Measurements from ENCODE around the gene TRIM7.

TRIM7 gene

DNA sequence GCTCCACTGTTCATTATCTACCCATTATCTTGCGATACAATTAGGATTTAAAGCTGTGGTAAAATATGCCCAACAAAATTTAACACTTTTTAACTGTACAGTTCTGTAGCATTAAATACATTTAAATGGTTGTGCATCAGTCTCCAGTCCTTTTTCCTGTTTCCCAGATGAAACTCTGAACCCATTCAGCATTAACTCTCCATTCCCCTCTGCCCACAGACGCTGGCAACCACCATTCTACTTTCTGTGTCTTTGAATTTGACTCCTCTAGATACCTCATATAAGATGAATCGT is 2.9 kb upstream of the TRIM7 start:
- Histone ChIP-seq H3K36me3 (ENCODE audit: insufficient read depth, insufficient read length, low read length) (no peaks in the 10 kb centered on the region), H3K27me3 (ENCODE audit: insufficient read depth, insufficient read length) (peaks cover 37% of the 10 kb centered on the region), H3K4me3 (ENCODE audit: insufficient read length, low read depth) (no peak overlapping the region), H3K9me3 (ENCODE audit: insufficient read depth, low read length) (no peaks in the 10 kb centered on the region), H3K4me1 (ENCODE audit: insufficient read depth, insufficient read length) (no peaks in the 10 kb centered on the region), H3K9ac (ENCODE audit: insufficient read length, low read depth) (no peak overlapping the region)
- DNase-seq (ENCODE audit: low read depth, low spot score) = no peak
- no peak for TF ChIP-seq YY1 (IDR thresholded peaks at IDR 0.05; ENCODE audit: insufficient read depth, insufficient read length)
- TF ChIP-seq SUZ12 (IDR thresholded peaks at IDR 0.05; ENCODE audit: extremely low read depth, insufficient read depth, insufficient read length) = no peak
- no peak for TF ChIP-seq ZNF274 (IDR thresholded peaks at IDR 0.05; ENCODE audit: low read depth, low read length)

- no peak for TF ChIP-seq SUZ12 (IDR thresholded peaks at IDR 0.05; ENCODE audit: extremely low read depth, insufficient read depth, insufficient read length)
- no peak for TF ChIP-seq YY1 (IDR thresholded peaks at IDR 0.05; ENCODE audit: insufficient read depth, insufficient read length)
- TF ChIP-seq ZNF274 (IDR thresholded peaks at IDR 0.05; ENCODE audit: low read depth, low read length) = no peak
- no peak for DNase-seq (ENCODE audit: low read depth, low spot score)
- H3K9ac ChIP-seq (ENCODE audit: insufficient read length, low read depth) = peak overlapping the region; percentile 83
- H3K27me3 ChIP-seq (ENCODE audit: insufficient read depth, insufficient read length) = peaks cover 39% of the 10 kb centered on the region
- no peaks in the 10 kb centered on the region for H3K9me3 ChIP-seq (ENCODE audit: insufficient read depth, low read length)
- no peaks in the 10 kb centered on the region for H3K4me1 ChIP-seq (ENCODE audit: insufficient read depth, insufficient read length)
- peak overlapping the region; percentile 83 for H3K4me3 ChIP-seq (ENCODE audit: insufficient read length, low read depth)
- no peaks in the 10 kb centered on the region for H3K36me3 ChIP-seq (ENCODE audit: insufficient read depth, insufficient read length, low read length)
Observed at GRCh38 chr5:181207214-181207959, 2.4 kb upstream of the TRIM7 start.

GRCh38 chr5:181205761-181206649 is 1.0 kb upstream of the TRIM7 start:
- peak overlapping the region; percentile 83 for H3K4me3 ChIP-seq (ENCODE audit: insufficient read length, low read depth)
- no peaks in the 10 kb centered on the region for H3K36me3 ChIP-seq (ENCODE audit: insufficient read depth, insufficient read length, low read length)
- H3K4me1 ChIP-seq (ENCODE audit: insufficient read depth, insufficient read length) = no peaks in the 10 kb centered on the region
- H3K9ac ChIP-seq (ENCODE audit: insufficient read length, low read depth) = peak overlapping the region; percentile 64
- H3K27me3 ChIP-seq (ENCODE audit: insufficient read depth, insufficient read length) = peaks cover 42% of the 10 kb centered on the region
- TF ChIP-seq YY1 (IDR thresholded peaks at IDR 0.05; ENCODE audit: insufficient read depth, insufficient read length) (no peak), ZNF274 (IDR thresholded peaks at IDR 0.05; ENCODE audit: low read depth, low read length) (no peak), SUZ12 (IDR thresholded peaks at IDR 0.05; ENCODE audit: extremely low read depth, insufficient read depth, insufficient read length) (no peak)
- no peaks in the 10 kb centered on the region for H3K9me3 ChIP-seq (ENCODE audit: insufficient read depth, low read length)
- DNase-seq (ENCODE audit: low read depth, low spot score) = no peak

DNA sequence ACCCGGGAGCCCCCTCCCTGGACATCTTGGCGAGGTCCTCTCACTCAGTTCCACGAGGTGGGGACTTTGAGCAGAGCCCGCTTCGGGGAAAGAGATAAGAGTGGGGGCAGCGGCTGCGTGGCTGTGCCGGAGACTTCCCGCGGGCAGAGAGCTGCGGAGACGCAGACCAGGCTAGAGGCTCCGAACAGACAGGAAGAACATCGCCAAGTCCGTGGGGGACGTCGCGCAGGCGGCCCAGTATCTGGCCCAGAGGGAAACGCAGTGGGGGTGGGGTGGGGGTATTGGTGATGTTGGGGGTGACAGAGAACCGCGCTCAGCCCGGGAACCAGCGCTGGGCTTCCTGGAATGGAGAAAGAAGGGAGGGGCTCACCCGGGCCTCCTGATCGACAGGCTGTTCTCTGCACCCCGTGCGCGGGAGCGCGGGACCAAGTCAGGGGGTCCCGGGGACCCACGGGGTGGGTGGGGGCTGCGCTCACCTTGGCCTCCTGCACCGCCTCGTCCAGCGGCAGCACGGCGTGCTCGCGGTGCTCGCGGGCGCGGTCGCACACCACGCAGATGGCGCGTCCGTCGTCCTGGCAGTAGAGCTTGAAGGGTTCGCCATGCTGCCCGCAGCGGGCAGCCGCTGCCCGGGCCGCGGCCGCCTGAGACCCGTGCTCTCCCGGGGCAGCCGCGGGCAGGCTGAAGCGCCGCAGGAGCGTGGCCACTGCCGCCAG is 727 bp downstream of the TRIM7 start:
- no peak for TF ChIP-seq YY1 (IDR thresholded peaks at IDR 0.05; ENCODE audit: insufficient read depth, insufficient read length)
- TF ChIP-seq ZNF274 (IDR thresholded peaks at IDR 0.05; ENCODE audit: low read depth, low read length) = no peak
- no peak for TF ChIP-seq SUZ12 (IDR thresholded peaks at IDR 0.05; ENCODE audit: extremely low read depth, insufficient read depth, insufficient read length)
- Histone ChIP-seq H3K4me3 (ENCODE audit: insufficient read length, low read depth) (peak overlapping the region; percentile 83), H3K9ac (ENCODE audit: insufficient read length, low read depth) (peak overlapping the region; percentile 61), H3K4me1 (ENCODE audit: insufficient read depth, insufficient read length) (peaks cover 5% of the 10 kb centered on the region), H3K27me3 (ENCODE audit: insufficient read depth, insufficient read length) (peaks cover 45% of the 10 kb centered on the region), H3K9me3 (ENCODE audit: insufficient read depth, low read length) (no peaks in the 10 kb centered on the region), H3K36me3 (ENCODE audit: insufficient read depth, insufficient read length, low read length) (no peaks in the 10 kb centered on the region)
- no peak for DNase-seq (ENCODE audit: low read depth, low spot score)

DNA sequence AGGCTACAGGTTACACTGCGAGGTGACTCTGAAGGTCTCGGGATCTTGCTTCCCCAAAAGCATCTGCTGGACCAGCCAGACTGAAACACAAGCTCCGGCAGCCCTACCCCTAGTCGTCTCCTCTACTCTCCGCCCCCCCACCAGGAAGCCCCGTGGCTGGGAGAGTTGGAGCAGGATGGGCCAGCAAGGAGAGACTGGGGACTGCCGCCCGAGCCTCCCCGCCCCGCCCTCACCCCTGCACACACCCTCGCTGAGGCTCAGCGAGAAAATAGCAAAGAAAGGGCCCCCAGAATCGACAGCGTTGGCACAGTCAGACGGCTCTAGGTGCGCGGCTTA is 1.3 kb downstream of the TRIM7 start:
- H3K4me3 ChIP-seq (ENCODE audit: insufficient read length, low read depth) = peak overlapping the region; percentile 83
- H3K9me3 ChIP-seq (ENCODE audit: insufficient read depth, low read length) = no peaks in the 10 kb centered on the region
- peaks cover 45% of the 10 kb centered on the region for H3K27me3 ChIP-seq (ENCODE audit: insufficient read depth, insufficient read length)
- no peak overlapping the region for H3K9ac ChIP-seq (ENCODE audit: insufficient read length, low read depth)
- H3K4me1 ChIP-seq (ENCODE audit: insufficient read depth, insufficient read length) = peaks cover 5% of the 10 kb centered on the region
- no peak for TF ChIP-seq ZNF274 (IDR thresholded peaks at IDR 0.05; ENCODE audit: low read depth, low read length)
- no peak for TF ChIP-seq SUZ12 (IDR thresholded peaks at IDR 0.05; ENCODE audit: extremely low read depth, insufficient read depth, insufficient read length)
- TF ChIP-seq YY1 (IDR thresholded peaks at IDR 0.05; ENCODE audit: insufficient read depth, insufficient read length) = no peak
- no peaks in the 10 kb centered on the region for H3K36me3 ChIP-seq (ENCODE audit: insufficient read depth, insufficient read length, low read length)
- no peak for DNase-seq (ENCODE audit: low read depth, low spot score)

DNA sequence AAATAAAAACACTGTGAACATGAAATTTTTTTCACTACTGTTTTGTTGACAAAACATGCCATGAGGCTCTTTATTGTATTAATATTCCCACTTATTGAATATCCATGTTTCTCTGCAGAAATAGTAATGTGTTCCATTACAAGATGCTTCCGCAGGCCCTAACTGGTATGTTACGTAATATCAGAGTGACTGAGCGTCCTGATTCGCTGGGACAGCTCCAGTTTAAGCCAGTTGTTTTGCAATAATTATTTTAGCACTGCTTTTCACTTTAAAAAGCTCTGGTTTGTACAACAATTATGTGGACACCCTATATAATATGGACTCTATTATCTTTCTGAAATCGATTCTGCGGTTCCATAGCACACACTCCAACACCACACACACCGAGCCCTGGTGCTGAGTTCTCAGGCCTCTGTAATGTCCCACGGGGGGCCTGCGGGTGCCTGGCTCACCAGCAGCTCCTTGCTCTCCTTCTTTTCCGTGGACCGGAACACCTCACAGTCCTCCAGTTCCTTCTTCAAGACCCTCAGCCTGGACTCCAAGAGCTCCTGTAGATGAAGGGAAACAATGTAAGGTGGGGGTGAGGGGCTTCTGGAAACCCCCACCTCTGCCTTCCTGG is 1.8 kb downstream of the TRIM7 start:
- no peaks in the 10 kb centered on the region for H3K36me3 ChIP-seq (ENCODE audit: insufficient read depth, insufficient read length, low read length)
- TF ChIP-seq YY1 (IDR thresholded peaks at IDR 0.05; ENCODE audit: insufficient read depth, insufficient read length) = no peak
- no peak for TF ChIP-seq SUZ12 (IDR thresholded peaks at IDR 0.05; ENCODE audit: extremely low read depth, insufficient read depth, insufficient read length)
- TF ChIP-seq ZNF274 (IDR thresholded peaks at IDR 0.05; ENCODE audit: low read depth, low read length) = no peak
- no peak overlapping the region for H3K4me3 ChIP-seq (ENCODE audit: insufficient read length, low read depth)
- no peak overlapping the region for H3K9ac ChIP-seq (ENCODE audit: insufficient read length, low read depth)
- DNase-seq (ENCODE audit: low read depth, low spot score) = no peak
- H3K27me3 ChIP-seq (ENCODE audit: insufficient read depth, insufficient read length) = peaks cover 45% of the 10 kb centered on the region
- H3K4me1 ChIP-seq (ENCODE audit: insufficient read depth, insufficient read length) = peaks cover 9% of the 10 kb centered on the region
- H3K9me3 ChIP-seq (ENCODE audit: insufficient read depth, low read length) = no peaks in the 10 kb centered on the region
